Measurements from ENCODE around the gene MTTP.
"Not testable (repeated sequence)": the region's sequence is repeated elsewhere in the genome, so short reads cannot be mapped to it uniquely, and the experiment has no call there.

Gene MTTP

DNA sequence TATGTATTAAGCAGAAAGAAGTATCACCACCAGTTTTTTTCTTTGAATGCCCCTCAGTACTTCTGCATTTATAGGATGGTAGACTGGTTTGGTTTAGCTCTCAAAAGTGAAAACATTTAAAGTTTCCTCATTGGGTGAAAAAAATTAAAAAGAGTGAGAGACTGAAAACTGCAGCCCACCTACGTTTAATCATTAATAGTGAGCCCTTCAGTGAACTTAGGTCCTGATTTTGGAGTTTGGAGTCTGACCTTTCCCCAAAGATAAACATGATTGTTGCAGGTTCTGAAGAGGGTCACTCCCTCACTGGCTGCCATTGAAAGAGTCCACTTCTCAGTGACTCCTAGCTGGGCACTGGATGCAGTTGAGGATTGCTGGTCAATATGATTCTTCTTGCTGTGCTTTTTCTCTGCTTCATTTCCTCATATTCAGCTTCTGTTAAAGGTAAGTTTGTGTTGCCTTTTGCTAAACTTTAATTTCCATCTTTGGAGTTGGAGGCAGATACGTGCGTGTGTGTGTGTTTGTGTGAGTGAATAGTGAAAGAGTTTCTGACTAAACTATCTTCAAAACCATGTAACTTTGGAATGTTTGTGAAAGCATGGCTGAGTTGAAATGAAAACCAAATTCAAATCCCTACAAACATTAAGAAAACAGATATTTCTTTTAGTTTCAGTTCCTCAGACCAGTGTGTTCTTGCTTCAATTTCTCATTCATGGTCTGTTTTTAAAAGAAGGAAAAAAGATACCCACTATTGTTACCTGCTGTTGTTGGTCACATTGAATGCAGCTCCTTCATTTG is at the start of gene MTTP:
Gene MTTP (plus strand): TSS at position 295 of the 795 bp plus-strand sequence. CDS start 86 bp downstream, at position 381.
- no peak for DNase-seq (ENCODE audit: insufficient read length, low spot score)
- peak; percentile 95 for FAIRE-seq

DNA sequence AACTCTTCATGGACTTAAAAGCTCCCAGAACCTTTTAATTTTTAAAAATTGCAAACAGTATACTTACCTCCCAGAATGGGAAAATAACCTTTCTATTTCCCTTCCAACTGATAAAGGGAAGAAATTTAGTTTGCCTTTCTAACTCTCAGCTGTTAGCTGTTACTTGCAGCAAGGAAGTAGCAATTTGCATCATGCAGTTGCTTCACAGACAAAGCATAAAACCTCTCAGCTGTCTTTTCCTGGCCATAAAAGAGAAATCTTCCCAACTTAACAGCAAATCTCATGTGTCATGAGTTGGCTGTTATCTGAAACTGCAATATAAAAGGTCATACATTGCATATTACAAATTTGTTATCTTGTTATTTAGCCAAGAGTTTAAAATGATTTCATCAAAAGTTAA is 45.4 kb upstream of the MTTP start:
- FAIRE-seq (no peak), DNase-seq (ENCODE audit: insufficient read length, low spot score) (no peak)

DNA sequence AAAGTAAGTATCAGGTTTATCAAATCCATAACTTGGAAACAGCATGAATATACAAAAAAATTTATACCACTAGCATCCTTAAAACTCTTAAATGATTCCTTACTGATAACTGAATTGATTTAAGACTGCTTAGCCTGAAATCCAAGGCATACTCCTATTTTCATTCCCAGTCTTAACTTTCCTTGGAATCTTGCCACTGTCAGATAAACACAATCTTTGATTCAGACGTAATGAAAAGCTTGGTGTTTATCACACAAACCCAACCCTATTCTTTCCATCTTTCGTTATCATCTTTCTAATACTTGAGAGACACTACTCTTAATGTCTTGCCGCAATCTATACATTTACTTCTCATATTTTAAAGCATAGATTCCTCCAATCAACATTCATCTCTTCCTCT is 44.7 kb upstream of the MTTP start:
- no peak for DNase-seq (ENCODE audit: insufficient read length, low spot score)
- no peak for FAIRE-seq

DNA sequence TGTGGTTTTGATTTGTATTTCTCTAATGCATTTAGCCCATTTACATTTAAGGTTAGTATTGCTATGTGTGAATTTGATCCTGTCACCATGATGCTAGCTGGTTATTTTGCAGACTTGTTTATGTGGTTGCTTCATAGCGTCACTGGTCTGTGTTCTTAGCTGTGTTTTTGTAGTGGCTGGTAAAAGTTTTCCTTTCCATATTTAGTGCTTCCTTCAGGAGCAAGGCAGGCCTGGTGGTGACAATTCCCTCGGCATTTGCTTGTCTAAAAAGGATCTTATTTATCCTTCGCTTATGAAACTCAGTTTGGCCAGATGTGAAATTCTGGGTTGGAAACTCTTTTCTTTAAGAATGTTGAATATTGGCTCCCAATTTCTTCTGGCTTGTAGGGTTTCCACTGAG is 39.9 kb upstream of the MTTP start:
- not testable (repeated sequence) for FAIRE-seq; DNase-seq (ENCODE audit: insufficient read length, low spot score)

DNA sequence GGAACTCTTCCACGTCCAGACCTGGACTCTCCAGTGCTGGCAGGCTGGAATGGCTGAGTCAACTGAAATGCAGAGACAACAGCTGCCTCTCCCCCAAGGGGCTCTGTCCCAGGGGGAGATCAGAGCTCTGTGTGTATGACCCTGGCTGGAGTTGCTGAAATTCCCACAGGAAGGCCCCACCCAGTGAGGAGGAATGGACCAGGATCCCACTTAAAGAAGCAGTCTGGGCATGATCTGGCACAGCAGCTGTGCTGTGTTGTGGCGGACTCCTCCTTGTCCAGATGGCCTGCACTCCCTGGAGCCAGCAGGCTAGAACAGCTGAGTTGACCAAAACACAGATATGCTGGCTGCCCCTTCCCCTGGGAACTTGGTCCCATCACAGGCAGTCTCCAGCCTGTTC is 38.4 kb upstream of the MTTP start:
- no peak for DNase-seq (ENCODE audit: insufficient read length, low spot score)
- no peak for FAIRE-seq

DNA sequence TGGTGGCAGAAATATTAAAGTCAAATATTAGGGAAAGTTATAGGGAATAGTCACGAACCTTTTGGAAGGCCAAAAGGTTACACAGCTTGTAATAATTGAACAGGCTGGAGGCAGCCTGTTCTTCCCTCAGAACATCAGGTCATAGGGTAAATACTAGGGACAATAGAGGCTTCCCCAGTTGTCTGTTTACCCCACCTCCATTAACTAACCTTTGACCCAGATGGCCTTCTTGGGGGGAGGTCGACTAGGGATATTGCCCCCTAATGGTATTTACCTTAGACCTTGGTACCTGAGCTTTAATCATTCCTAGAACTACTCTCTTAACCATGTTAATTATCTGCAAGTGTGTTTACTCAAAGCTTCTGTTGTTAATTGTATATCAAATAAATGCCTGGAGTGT is 37.8 kb upstream of the MTTP start:
- no peak for DNase-seq (ENCODE audit: insufficient read length, low spot score)
- no peak for FAIRE-seq

DNA sequence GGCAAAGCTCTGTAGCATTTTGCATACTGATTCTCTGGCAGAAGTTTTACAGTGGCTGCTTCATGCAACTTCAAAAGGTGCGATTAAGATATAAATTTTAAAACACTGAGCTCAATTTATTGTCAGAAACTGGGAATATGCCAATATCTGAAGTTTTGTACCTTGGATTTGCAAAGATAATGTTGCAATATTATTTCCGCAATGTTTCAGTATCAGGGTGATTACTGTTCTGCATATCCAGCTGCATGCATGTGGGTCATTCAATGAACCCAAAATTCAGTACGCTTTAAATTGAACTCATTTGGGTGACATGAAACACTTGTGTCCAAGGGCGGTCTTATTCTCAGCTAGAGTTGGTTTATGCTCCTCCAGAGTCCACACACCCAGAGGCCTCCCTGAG is 37.0 kb upstream of the MTTP start:
- FAIRE-seq (no peak), DNase-seq (ENCODE audit: insufficient read length, low spot score) (no peak)

DNA sequence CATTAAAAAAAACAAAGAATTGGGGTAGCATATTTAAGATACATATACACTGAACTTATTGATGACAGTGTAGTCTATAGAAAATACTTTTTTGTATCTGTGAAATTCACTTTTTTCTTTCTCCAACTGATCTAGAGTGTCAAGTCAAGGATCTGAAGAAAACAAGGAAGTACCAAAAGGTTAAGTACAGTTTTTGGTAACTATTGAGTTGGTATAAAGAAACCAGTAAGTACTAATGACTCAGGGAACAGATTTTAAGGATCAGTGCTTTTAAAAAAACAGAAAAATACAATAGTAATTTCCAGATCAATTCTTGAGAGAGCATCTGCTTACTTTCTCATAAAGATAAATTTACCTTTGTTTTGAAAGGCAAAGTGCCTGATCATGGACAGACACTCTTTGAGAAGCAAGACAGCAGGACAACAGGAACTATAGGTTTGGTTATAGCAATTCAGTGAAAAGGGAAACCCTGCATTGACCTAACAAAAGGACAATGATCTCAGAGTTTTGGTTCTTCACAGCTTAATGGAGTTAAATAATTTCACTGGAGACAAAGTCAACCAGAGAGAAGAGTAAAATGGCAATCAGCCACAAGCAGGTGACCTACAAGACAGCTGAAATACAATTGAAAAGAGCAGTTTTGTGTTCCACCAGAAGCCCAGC is 34.2 kb upstream of the MTTP start:
- DNase-seq (ENCODE audit: insufficient read length, low spot score) (no peak), FAIRE-seq (peak; percentile 52)

DNA sequence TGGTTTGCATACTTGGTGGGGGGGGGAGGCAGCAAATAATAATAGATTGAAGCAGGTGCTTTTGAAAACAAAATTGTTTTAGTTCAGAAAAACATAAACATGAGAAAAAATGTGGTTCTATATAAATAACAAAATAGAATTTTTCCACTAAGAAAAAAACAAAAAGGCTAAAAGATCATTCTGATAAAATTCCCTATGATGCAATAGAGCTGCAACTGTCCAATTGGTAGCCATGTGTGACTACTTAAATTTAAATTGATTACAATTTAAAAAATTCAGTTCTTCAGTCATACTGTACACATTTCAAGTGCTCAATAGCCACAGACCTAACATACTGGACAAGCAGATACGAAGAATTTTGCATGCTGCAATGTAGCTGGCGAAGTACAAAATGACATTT is 21.8 kb upstream of the MTTP start:
- FAIRE-seq, result no peak
- no peak for DNase-seq (ENCODE audit: insufficient read length, low spot score)

DNA sequence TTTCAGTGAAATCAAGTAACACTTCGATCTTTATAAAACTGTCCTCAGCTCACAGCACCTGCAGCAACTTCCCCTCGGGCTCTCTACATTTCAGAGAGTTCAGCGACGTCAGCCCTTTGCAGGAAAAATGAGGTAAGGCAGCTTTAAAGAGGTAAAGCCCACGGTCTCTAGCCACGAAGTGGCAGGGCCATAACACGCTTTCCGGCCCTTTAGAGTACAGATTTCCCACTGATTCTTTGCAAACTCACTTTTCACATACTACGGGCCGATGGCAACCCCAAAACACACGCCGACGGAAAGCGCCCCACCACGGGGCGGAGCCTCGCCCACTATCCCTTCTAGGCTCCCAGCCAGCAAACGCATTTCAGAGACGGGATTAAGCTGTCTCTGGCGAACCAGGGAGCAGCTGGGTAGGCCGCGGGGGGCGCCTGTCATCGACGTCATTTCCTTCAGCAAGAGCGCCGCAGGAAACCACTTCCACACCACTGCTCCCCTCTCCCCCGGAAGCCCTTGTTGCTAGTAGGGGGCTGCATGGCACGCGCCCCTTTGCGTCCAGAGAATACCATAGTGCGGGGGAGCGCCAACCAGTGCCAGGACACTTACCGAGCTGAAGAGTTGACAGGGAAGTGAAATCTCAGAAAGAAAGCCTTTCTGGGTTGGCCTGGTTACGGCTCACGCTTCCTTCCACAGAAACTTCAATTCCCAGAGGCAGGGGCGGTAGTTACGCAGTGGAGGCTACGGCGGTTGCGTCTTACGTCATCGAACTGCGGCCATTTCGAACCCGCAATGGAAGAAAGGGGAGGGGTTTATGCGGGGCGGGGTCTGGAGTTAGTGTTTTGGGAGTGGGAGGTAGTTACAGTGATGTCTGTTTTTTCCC is 11.1 kb upstream of the MTTP start, which contains the start of gene TRMT10A:
Gene TRMT10A (minus strand): TSS at position 730 of the 877 bp plus-strand sequence. CDS start 4,701 bp downstream, outside the sequence.
- peak; percentile 95 for FAIRE-seq
- DNase-seq (ENCODE audit: insufficient read length, low spot score), result peak; percentile 46

DNA sequence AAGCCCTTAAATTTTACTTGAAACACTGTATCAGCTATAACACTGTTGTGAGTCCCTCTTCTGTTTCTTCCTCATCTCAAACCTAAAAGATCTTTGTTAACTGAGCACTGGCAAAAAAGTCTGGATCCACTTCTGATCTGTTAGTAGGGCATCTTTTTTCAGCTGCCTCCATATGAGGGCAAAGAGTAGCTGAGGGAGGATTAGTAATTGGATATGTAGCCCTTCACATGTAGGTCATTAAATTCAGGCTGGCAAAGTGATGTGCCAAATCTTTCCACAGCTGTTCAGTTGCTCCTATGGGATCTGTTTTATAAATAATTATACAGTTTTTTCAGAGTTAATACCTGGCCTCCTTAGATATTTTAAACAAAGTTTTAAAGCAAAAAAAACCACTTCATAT is 9.7 kb upstream of the MTTP start:
- DNase-seq (ENCODE audit: insufficient read length, low spot score), result no peak
- no peak for FAIRE-seq

DNA sequence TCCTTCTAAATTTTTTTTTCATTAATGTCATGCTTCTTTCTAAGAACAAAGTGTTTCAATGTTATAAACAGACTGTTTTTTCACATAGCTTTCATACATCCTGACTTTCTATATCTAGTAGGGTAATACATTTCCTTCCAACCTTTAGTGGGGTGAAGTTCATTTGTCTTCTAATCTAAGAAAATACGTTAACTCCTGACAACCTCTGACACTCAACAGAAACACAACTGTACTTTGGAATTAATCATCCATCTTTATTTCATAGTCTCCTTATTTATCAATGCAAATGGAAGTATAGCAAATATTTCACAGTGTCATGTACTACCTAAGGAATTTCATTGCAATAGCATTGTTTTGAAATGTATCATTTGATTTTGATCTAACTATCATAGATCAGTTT is 2.7 kb upstream of the MTTP start:
- DNase-seq (ENCODE audit: insufficient read length, low spot score), result no peak
- no peak for FAIRE-seq

DNA sequence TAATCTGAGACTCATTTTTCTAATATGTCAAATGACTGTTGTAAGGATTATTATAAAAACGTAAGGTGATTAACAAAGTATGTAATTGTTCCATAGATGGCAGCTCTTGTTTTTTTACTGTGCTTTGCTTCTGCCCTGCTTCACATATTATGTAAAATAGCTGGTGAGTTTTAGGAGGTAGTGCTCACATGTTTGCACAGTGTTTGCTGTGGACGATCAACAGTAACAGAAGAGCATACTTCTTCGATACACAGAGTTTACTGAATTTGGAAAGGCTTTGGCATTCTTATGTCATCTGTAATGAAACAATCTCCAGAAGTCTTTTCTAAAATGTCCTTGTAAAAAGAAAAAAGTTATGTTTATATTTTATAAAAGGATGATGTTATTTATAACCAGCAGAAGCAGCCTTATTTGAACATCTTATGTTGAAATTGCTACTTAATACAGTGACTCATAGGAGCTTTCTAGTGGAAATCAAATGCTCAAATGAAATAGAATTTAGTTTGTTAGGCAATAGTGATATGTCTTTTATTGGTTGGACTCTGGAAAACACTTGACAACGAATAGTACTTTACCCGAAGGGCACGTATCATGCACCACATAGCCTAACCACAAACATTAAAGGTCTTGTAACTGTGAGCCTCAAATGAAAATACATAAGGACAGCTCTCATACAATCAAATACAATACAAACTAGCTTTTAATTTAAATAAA is 1.9 kb upstream of the MTTP start:
- FAIRE-seq (no peak), DNase-seq (ENCODE audit: insufficient read length, low spot score) (no peak)

DNA sequence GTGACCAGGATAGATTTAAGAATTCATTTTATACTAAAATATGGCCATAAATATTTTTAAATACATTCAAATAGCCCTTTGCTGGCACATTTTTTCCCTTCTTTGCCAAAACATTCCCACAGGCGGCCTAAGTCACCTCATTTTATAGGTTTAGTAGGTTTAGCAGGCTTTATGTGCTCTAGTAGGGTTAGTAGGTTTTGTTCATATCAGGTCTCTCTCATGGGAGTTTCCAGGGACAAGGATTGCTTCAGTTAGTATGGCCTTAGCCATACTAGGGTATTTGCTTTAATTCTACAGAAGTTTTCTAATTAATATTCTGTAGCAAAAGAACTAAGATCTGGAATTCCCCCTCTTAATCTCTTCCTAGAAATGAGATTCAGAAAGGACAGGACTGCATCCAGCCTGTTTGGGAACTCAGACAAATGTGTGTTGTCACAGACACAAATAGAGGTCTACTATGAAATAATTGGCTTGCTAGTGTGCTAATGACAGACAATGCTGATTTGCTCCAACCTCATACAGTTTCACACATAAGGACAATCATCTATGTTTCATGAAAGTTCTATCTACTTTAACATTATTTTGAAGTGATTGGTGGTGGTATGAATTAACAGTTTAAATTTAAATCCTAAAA is 772 bp upstream of the MTTP start:
- no peak for DNase-seq (ENCODE audit: insufficient read length, low spot score)
- peak; percentile 78 for FAIRE-seq

DNA sequence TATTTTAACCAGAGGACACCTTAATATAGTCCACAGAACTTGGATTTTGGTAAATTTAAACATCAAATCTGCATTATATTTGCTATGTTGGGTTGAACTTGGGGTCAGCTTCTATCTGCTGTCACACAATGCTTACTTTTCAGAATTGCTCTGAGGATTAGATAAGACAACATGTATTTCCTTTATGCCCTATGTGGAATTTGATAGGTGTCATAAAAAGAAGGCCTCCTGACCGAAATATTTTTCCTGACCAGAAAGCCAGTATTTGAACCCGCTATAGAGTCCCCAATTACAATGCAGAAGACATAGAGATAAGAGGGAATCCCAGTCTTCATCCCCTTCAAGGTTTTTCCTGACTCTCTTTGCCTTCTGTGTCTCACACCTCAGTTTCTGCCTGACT is 4.1 kb downstream of the MTTP start:
- FAIRE-seq, result no peak
- no peak for DNase-seq (ENCODE audit: insufficient read length, low spot score)

DNA sequence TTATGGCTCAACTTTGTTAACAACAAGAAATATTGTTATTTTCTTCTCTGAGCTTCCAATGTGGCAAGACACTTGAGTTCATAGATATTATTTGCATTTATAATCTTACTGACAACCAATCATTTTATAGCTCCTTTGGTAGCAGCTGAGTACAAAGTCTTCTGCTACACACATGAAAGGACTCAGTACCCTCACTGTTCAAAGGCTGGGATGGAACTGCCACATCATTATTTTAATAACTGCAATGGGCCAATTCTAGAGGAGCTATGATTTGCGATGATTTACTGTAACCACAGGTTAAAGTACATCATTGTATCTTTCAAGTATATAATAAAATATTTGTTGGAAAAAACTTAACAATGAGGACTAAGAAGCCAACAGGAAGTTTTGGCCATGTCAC is 10.9 kb downstream of the MTTP start:
- DNase-seq (ENCODE audit: insufficient read length, low spot score), result no peak
- FAIRE-seq, result no peak

DNA sequence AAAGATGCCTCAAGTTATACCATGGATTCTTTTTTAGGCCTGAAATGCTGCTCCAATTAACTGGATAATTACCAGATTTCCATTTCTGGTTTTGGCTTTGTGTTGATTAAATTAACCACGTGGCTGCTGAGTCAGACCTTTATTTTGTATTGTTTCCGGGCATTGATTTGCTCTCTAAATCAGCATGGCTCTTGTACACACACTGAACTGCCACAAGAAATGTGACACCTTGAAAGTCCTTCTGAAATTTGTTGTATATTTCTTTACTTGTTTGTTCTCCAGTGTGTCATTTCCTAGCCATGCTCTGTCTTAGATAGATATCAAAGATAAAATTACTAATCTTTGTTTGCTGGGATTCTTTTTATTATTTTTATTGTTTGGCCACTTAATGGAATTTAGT is 11.7 kb downstream of the MTTP start:
- no peak for DNase-seq (ENCODE audit: insufficient read length, low spot score)
- no peak for FAIRE-seq

DNA sequence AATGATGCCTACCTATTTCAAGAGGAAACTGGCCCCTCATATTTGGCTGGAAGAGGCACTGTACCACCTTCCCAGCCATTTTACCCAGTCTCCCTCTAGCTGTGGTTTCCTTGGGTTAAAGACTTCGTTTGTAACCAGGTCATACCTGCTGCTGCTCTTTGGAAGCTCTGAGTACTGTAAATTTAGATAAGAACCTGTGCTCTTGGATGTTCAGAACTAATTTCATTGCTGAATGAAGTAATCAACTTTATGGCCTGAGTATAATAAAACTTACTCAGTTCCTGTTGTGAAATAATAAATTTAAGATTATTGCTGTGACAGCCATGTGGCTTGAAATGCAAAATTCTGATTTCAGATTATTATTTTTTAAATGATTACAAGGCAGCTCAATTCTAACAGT is 12.2 kb downstream of the MTTP start:
- no peak for DNase-seq (ENCODE audit: insufficient read length, low spot score)
- no peak for FAIRE-seq

DNA sequence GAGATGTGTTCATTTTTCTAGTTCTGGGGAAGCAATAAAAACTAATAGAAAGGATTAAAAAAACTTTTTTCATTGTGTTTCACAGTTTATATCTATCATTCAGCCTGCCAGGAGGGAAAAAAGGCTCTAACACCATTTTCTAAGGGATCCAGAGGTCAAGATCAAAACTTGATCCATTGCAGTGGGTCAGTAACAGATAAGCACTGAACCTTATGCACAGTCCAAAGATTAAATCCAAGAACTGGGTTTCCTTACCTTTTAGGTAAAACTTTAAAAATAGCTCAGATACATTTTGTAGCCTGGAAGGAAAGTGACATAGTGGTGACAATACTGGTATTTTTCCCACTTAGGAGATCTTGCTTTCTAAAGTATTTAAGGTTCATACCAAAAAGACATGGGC is 12.7 kb downstream of the MTTP start:
- FAIRE-seq, result no peak

DNA sequence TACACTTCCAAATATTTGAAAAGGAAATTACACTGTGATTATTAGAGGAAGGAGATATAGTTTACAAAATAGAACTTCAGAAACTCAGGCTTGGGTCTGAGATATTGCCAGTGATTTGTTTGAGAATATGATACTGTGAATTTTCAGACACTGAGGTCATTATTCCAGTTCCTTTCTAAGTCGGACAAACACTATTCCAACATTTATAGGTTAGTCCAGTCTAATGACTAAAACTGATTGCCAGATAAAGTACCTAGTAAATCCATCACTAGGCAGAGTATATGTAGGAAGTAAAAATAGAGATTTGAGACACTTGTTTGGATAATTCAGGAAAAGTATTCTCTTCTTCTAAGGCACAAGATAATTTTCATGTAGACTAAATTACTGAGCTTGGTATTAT is 13.2 kb downstream of the MTTP start:
- FAIRE-seq (no peak), DNase-seq (ENCODE audit: insufficient read length, low spot score) (no peak)

More for the DNA sequence above, 12.7 kb downstream of the MTTP start:
- no peak for DNase-seq (ENCODE audit: insufficient read length, low spot score)
